HAP-1 (cell line): ENCODE data around the gene AKAP17A.
A peak's percentile ranks its signal among the peaks of the same experiment; 100 is the strongest.
"Not testable (repeated sequence)": the region's sequence is repeated elsewhere in the genome, so short reads cannot be mapped to it uniquely, and the experiment has no call there.

ENCODE experiments used
- DNase-seq, 2 experiments: peaks; one replicate each; pipeline ENCODE4 v3.0.0-alpha.2; 2016 to 2020; ENCODE audit warnings: low spot score in 2 of 2
- H3K27me3 ChIP-seq: fragments of 250-450 bp; sonication (Bioruptor Pico); 2 replicates; pipeline ENCODE4 v1.5.1; 2020; ENCODE audit warnings: low read depth, mild to moderate bottlenecking, moderate library complexity
- H3K36me3 ChIP-seq: fragments of 250-450 bp; sonication (Bioruptor Pico); replicated peaks from 2 replicates; pipeline ENCODE4 v1.5.1; 2020; ENCODE audit warnings: mild to moderate bottlenecking
- H3K4me1 ChIP-seq: fragments of 250-450 bp; sonication (Bioruptor Pico); 2 replicates; pipeline ENCODE4 v1.5.1; 2020; ENCODE audit warnings: mild to moderate bottlenecking
- H3K4me3 ChIP-seq: fragments of 250-450 bp; sonication (Bioruptor Pico); 2 replicates; pipeline ENCODE4 v1.5.1; 2020; ENCODE audit warnings: mild to moderate bottlenecking, moderate library complexity
- H3K9me3 ChIP-seq: fragments of 250-450 bp; sonication (Bioruptor Pico); 2 replicates; pipeline ENCODE4 v1.5.1; 2020; ENCODE audit warnings: mild to moderate bottlenecking, moderate library complexity
- in situ Hi-C: fragments of 300-500 bp; cut with MboI; formaldehyde crosslinking; loops from 3 replicates; pipeline ENCODE4 v1.14.3; 2020; ENCODE audit warnings: low sequenced_read_pairs, inconsistent platforms, mixed read lengths

The AKAP17A gene

GRCh38 chrX:1591102-1591862, at the start of gene AKAP17A:
TSS of gene AKAP17A (plus strand) at chrX:1591604. CDS start at chrX:1593463, 1,859 bp downstream.
- DNase-seq = peak; percentile 85 to 98
- H3K9me3 ChIP-seq = no peaks in the 10 kb centered on the region

GRCh38 chrX:1542994-1543725, 48.2 kb upstream of the AKAP17A start:
- Histone ChIP-seq H3K4me3 (no peak overlapping the region), H3K36me3 (no peaks in the 10 kb centered on the region), H3K27me3 (no peaks in the 10 kb centered on the region), H3K4me1 (no peaks in the 10 kb centered on the region), H3K9me3 (no peaks in the 10 kb centered on the region)
- in situ Hi-C loops = no loop called here
- no peak for DNase-seq

More at GRCh38 chrX:1591102-1591862, at the start of gene AKAP17A:
- Histone ChIP-seq H3K4me1 (no peaks in the 10 kb centered on the region; the same call in 1 of the 2 replicates), H3K27me3 (no peaks in the 10 kb centered on the region), H3K4me3 (peak within 1 kb of the TSS; percentile 71), H3K36me3 (peaks cover 29% of the 10 kb centered on the region)
- in situ Hi-C loops = no loop called here

DNA sequence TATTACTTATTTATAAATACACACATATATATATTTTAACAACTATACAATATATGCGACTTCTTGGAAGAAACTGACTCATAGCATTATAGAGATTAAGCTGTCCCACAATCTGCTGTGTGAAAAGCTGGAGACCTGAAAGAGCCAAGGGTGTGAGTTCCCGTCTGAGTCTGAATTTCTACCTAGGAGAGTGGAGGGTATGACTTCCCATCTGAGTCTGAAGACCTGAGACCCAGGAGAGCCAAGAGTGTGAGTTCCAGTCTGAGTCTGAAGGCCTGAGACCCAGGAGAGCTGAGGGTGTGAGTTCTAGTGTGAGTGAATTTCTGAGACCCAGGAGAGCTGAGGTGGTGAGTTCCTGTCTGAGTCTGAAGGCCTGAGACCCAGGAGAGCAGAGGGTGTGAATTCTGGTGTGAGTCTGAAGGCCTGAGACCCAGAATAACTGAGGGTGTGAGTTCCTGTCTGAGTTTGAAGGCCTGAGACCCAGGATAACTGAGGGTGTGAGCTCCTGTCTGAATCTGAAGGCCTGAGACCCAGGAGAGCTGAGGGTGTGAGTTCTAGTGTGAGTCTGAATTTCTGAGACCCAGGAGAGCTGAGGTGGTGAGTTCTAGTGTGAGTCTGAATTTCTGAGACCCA, 45.5 kb upstream of the AKAP17A start:
- H3K27me3 ChIP-seq = no peaks in the 10 kb centered on the region
- H3K36me3 ChIP-seq = no peaks in the 10 kb centered on the region
- in situ Hi-C loops = no loop called here
- H3K4me1 ChIP-seq = no peaks in the 10 kb centered on the region
- no peaks in the 10 kb centered on the region for H3K9me3 ChIP-seq
- no peak for DNase-seq
- H3K4me3 ChIP-seq = no peak overlapping the region

DNA sequence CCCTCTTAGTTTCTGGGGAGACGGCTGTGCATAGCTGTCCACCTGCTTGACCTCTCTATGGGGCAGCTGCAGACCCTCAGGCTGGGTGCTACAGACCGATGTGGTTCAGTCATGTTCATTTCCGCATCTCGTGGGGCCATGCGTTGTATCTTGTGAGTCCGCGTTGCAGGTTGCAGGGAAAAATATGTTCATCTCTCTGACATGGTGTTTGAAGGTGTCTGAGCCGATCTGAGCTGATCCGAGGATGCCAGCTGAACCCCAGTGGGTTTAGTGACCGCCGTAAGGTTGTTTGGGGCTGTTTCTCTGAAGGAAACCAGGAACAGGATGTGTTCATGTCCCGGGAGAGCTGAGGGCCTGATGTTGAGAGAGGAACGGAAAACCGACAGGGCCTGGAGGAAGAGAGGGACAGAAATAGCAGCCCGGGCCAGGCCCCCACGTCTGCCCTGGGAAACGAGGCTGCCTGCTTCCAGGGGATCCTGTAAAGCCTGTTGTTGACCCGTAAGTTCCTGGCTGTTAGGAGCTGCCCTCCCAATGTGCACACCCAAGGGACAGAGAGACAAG, 44.6 kb upstream of the AKAP17A start:
- Histone ChIP-seq H3K36me3 (no peaks in the 10 kb centered on the region), H3K4me3 (no peak overlapping the region), H3K27me3 (no peaks in the 10 kb centered on the region), H3K4me1 (no peaks in the 10 kb centered on the region), H3K9me3 (no peaks in the 10 kb centered on the region)
- no peak for DNase-seq
- in situ Hi-C loops = no loop called here

DNA sequence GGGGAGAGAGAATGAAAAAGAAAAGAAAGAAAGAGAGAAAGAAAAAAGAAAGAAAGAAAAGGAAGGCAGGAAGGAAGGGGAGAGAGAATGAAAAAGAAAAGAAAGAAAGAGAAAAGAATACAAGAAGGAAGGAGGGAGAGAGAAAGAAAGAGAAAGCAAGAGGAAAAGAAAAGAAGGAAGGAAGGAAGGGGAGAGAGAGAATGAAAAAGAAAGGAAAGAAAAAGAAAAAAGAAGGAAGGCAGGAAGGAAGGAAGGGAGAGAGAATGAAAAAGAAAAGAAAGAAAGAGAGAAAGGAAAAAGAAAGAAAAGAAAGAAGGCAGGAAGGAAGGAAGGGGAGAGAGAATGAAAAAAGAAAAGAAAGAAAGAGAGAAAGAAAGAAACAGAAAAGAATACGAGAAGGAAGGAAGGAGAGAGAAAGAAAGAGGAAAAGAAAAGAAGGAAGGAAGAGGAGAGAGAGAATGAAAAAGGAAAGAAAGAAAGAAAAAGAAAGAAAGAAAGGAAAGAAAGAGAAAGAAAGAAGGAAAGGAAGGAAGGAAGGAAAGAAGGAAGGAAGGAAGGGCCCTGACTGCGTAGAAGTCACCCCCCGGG, 39.4 kb upstream of the AKAP17A start:
- Histone ChIP-seq H3K9me3 (no peaks in the 10 kb centered on the region), H3K27me3 (no peaks in the 10 kb centered on the region), H3K36me3 (no peaks in the 10 kb centered on the region), H3K4me1 (no peaks in the 10 kb centered on the region), H3K4me3 (no peak overlapping the region)
- DNase-seq = no peak
- in situ Hi-C loops = no loop called here

GRCh38 chrX:1554469-1555210, 36.8 kb upstream of the AKAP17A start:
- H3K27me3 ChIP-seq = no peaks in the 10 kb centered on the region
- H3K4me1 ChIP-seq = no peaks in the 10 kb centered on the region
- no peaks in the 10 kb centered on the region for H3K36me3 ChIP-seq
- no peak for DNase-seq
- H3K9me3 ChIP-seq = no peaks in the 10 kb centered on the region; the same call in 1 of the 2 replicates
- in situ Hi-C loops = no loop called here
- no peak overlapping the region for H3K4me3 ChIP-seq

- no peaks in the 10 kb centered on the region for H3K27me3 ChIP-seq
Measured at GRCh38 chrX:1555370-1555769, 36.0 kb upstream of the AKAP17A start.

GRCh38 chrX:1557442-1557841, 34.0 kb upstream of the AKAP17A start:
- in situ Hi-C loops, H3K9me3 ChIP-seq, H3K4me3 ChIP-seq, H3K4me1 ChIP-seq, H3K36me3 ChIP-seq, DNase-seq, H3K27me3 ChIP-seq: not testable (repeated sequence)

More at GRCh38 chrX:1555370-1555769, 36.0 kb upstream of the AKAP17A start:
- no peak overlapping the region for H3K4me3 ChIP-seq
- no peaks in the 10 kb centered on the region for H3K36me3 ChIP-seq
- in situ Hi-C loops = no loop called here
- no peak for DNase-seq
- H3K9me3 ChIP-seq = no peaks in the 10 kb centered on the region; the same call in 1 of the 2 replicates
- no peaks in the 10 kb centered on the region for H3K4me1 ChIP-seq

DNA sequence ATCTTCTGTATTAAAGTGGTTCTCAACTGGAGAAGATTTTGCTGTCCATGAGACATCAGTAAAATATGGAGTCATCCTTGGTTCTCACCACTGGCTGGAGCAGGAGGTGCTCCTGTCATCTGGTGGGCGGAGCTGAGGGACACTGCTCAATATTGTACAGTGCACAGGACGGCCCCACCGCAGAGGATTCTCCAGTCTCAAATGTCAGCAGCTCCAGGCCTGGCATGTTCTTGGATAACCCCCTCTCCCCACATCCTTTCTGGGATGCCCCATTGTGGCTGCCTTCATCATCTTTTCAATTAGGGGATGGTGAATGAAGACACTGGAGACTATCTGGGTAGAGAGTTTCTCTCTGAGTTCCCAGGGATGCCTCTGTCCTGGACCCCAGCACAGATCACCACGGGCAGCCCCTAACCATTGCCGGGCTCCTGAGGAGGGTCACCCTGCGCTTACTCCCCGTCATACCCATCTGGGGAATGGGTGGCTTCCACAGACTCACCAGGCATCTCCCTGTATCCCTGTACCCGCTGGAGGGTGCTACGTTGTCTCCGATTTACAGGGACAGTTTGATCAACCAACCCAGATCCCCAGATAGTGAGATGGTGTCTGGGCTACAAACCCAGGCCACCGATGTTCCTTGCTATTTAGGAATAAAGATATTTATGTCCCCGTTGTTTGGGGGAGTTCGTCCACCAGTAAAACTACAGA, 32.5 kb upstream of the AKAP17A start:
- Histone ChIP-seq H3K9me3 (no peaks in the 10 kb centered on the region; the same call in 1 of the 2 replicates), H3K4me1 (no peaks in the 10 kb centered on the region), H3K4me3 (no peak overlapping the region), H3K36me3 (no peaks in the 10 kb centered on the region), H3K27me3 (no peaks in the 10 kb centered on the region)
- in situ Hi-C loops = no loop called here
- no peak for DNase-seq

- Histone ChIP-seq H3K4me1 (no peaks in the 10 kb centered on the region), H3K36me3 (no peaks in the 10 kb centered on the region), H3K27me3 (no peaks in the 10 kb centered on the region), H3K4me3 (no peak overlapping the region), H3K9me3 (no peaks in the 10 kb centered on the region; the same call in 1 of the 2 replicates)
- no peak for DNase-seq
- in situ Hi-C loops = no loop called here
Measured at GRCh38 chrX:1561164-1561563, 30.2 kb upstream of the AKAP17A start.

GRCh38 chrX:1564077-1564476, 27.3 kb upstream of the AKAP17A start:
- H3K9me3 ChIP-seq, H3K4me3 ChIP-seq, H3K4me1 ChIP-seq, in situ Hi-C loops, DNase-seq, H3K36me3 ChIP-seq, H3K27me3 ChIP-seq: not testable (repeated sequence)

DNA sequence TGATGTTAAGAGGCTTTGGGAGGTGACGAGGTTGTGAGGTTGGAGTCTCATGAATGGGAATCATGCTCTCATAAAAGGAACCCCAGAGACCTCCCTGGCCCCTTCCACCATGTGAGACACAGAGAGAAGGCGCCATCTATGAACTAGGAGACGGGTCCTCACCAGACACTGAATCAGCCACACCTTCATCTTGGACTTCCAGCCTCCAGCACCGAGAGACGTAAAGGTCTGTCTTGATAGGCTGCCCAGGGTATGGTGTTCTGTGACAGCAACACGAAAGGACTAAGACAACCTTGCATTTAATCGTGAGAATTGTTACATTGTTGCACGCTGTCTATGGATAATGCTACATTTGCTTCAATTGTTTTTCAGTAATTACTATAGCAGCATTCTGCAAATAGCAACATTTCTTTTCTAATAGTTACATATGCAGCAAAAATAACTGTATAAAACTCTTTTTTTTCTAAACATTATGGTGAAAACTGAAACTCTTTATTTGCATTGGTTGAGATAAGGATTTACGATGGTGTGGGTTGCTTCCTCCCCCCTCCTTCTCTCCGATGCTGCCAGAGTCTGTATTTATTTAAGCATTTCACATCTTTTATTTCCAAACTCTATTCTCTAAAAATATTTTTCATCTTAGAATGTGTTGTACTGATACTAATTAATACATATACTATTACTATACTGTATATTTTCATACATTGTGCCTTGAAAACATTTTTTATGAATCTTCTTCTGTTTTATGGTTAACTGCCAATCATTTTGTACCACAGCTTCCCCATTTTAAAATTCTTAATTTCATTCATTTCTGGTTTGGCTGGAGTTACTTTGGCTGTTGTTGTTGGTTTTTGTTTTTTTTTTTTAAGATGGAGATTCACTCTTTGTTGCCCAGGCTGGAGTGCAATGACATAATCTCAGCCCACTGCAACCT, 26.4 kb upstream of the AKAP17A start:
- in situ Hi-C loops = no loop called here
- no peak overlapping the region for H3K4me3 ChIP-seq

More for the DNA sequence above, 26.4 kb upstream of the AKAP17A start:
- DNase-seq = no peak
- Histone ChIP-seq H3K27me3 (no peaks in the 10 kb centered on the region), H3K4me1 (no peaks in the 10 kb centered on the region), H3K36me3 (no peaks in the 10 kb centered on the region), H3K9me3 (no peaks in the 10 kb centered on the region)
